WTC11 (cell line): ENCODE data around the gene PTPN4. TPM values are rescaled to one million over a fixed set of nuclear protein-coding genes. Genes with fewer than 3 reads are reported as not detected.
A peak's percentile ranks its signal among the peaks of the same experiment; 100 is the strongest.

Experiments used
- ATAC-seq: fragments of 200-7000 bp; cut with Tn5 transposase; 2 replicates; pipeline ENCODE4 v1.10.0; 2021; ENCODE audit warnings: mild to moderate bottlenecking, moderate library complexity
- CTCF ChIA-PET: fragments of 300-600 bp; sonication (Branson Sonifier 250); formaldehyde crosslinking; loops from one replicate; lab custom pipeline; 2021; ENCODE audit warnings: antibody characterized with exemption; lab: Charles Lee
- POLR2A ChIA-PET: fragments of 350-600 bp; sonication (Branson Sonifier 250); formaldehyde crosslinking; loops from one replicate; lab custom pipeline; 2021; ENCODE audit warnings: antibody characterized with exemption; lab: Charles Lee
- DNase-seq: peaks from one replicate; pipeline ENCODE4 v3.0.0; 2021; ENCODE audit warnings: low spot score
- H3K27ac Mint-ChIP-seq: 2 replicates; pipeline ENCODE4 v1.8.0; 2021; ENCODE audit warnings: mixed read lengths
- H3K27me3 Mint-ChIP-seq: 2 replicates; pipeline ENCODE4 v1.8.0; 2021; ENCODE audit warnings: low read depth, mild to moderate bottlenecking, moderate library complexity, mixed read lengths
- H3K36me3 Mint-ChIP-seq: 2 replicates; pipeline ENCODE4 v1.8.0; 2021; ENCODE audit warnings: mixed read lengths
- H3K4me1 Mint-ChIP-seq: 2 replicates; pipeline ENCODE4 v1.8.0; 2022; ENCODE audit warnings: mixed read lengths
- H3K4me3 Mint-ChIP-seq: 2 replicates; pipeline ENCODE4 v1.8.0; 2021; ENCODE audit warnings: mild to moderate bottlenecking, moderate library complexity, mixed read lengths
- H3K9me3 Mint-ChIP-seq: 2 replicates; pipeline ENCODE4 v1.8.0; 2021; ENCODE audit warnings: mixed read lengths
- EMX1 ChIP-seq: fragments of 250-450 bp; sonication (Bioruptor Pico); IDR thresholded peaks from 2 replicates; pipeline ENCODE4 v1.8.0; 2021; ENCODE audit warnings: mild to moderate bottlenecking
- ERG ChIP-seq: fragments of 250-450 bp; sonication (Bioruptor Pico); IDR thresholded peaks from 2 replicates; pipeline ENCODE4 v1.8.0; 2021; ENCODE audit warnings: mild to moderate bottlenecking
- GTF2I ChIP-seq: fragments of 250-450 bp; sonication (Bioruptor Pico); conservative IDR thresholded peaks from 2 replicates; pipeline ENCODE4 v1.4.0; 2021; ENCODE audit warnings: mild to moderate bottlenecking
- JUN ChIP-seq: sonication (generic); formaldehyde crosslinking; IDR thresholded peaks from 2 replicates; pipeline ENCODE4 v1.8.0; 2023; ENCODE audit warnings: mild to moderate bottlenecking, missing genetic modification reagents
- MLX ChIP-seq: sonication (generic); formaldehyde crosslinking; IDR thresholded peaks from 2 replicates; pipeline ENCODE4 v1.8.1; 2023; ENCODE audit warnings: mild to moderate bottlenecking, missing genetic modification reagents, moderate library complexity
- NFATC4 ChIP-seq: fragments of 250-450 bp; sonication (Bioruptor Pico); IDR thresholded peaks from 2 replicates; pipeline ENCODE4 v1.9.0; 2021; ENCODE audit warnings: mild to moderate bottlenecking
- OVOL2 ChIP-seq: fragments of 250-450 bp; sonication (Bioruptor Pico); IDR thresholded peaks from 2 replicates; pipeline ENCODE4 v1.9.0; 2021; ENCODE audit warnings: mild to moderate bottlenecking, borderline replicate concordance
- PRDM15 ChIP-seq: sonication (generic); formaldehyde crosslinking; IDR thresholded peaks from 2 replicates; pipeline ENCODE4 v1.8.0; 2022; ENCODE audit warnings: missing genetic modification reagents
- SMAD3 ChIP-seq: sonication (generic); formaldehyde crosslinking; IDR thresholded peaks from 2 replicates; pipeline ENCODE4 v1.8.0; 2022; ENCODE audit warnings: missing genetic modification reagents, mild to moderate bottlenecking, borderline replicate concordance
- SMAD4 ChIP-seq: sonication (generic); formaldehyde crosslinking; IDR thresholded peaks from 2 replicates; pipeline ENCODE4 v1.8.0; 2022; ENCODE audit warnings: mild to moderate bottlenecking, missing genetic modification reagents
- TCF7 ChIP-seq: sonication (generic); formaldehyde crosslinking; IDR thresholded peaks from 2 replicates; pipeline ENCODE4 v1.8.0; 2022; ENCODE audit warnings: mild to moderate bottlenecking, low read depth, missing genetic modification reagents, moderate library complexity
- USF2 ChIP-seq: sonication (generic); formaldehyde crosslinking; IDR thresholded peaks from 2 replicates; pipeline ENCODE4 v1.8.1; 2023; ENCODE audit warnings: mild to moderate bottlenecking, missing genetic modification reagents, moderate library complexity
- ZNF263 ChIP-seq: sonication (generic); formaldehyde crosslinking; IDR thresholded peaks from 2 replicates; pipeline ENCODE4 v1.8.1; 2022; ENCODE audit warnings: low read depth, mild to moderate bottlenecking, moderate library complexity, missing genetic modification reagents
- ZNF396 ChIP-seq: fragments of 250-450 bp; sonication (Bioruptor Pico); IDR thresholded peaks from 2 replicates; pipeline ENCODE4 v1.8.0; 2021; ENCODE audit warnings: mild to moderate bottlenecking, moderate library complexity, borderline replicate concordance
- ZNF532 ChIP-seq: fragments of 250-450 bp; sonication (Bioruptor Pico); IDR thresholded peaks from 2 replicates; pipeline ENCODE4 v1.9.0; 2021; ENCODE audit warnings: mild to moderate bottlenecking, borderline replicate concordance
- total RNA-seq: library from RNA; stranded (reverse); gene quantifications from 3 replicates; pipeline ENCODE4 v1.2.3, GENCODE V29; 2021

The PTPN4 gene
- total RNA-seq, 1 experiment from 2014 or later = 85.8 TPM

GRCh38 chr2:119827866-119828507 lies 68.3 kb downstream of the PTPN4 start (continued):
- TF ChIP-seq TCF7 (CRISPR knock-in tag) (no peak), ZNF532 (CRISPR knock-in tag) (no peak), ERG (no peak), EMX1 (no peak), MLX (CRISPR knock-in tag) (no peak), ZNF396 (no peak), SMAD3 (CRISPR knock-in tag) (no peak), GTF2I (CRISPR knock-in tag) (no peak), JUN (CRISPR knock-in tag) (no peak), ZNF263 (CRISPR knock-in tag) (no peak), SMAD4 (CRISPR knock-in tag) (no peak), USF2 (no peak)

- H3K4me1 Mint-ChIP-seq = peaks cover 36% of the 10 kb centered on the region
- CTCF ChIA-PET = interaction anchor here (1.5 kb wide), 2 partner anchors 77 to 135 kb away, joined by 3 read pairs; partner anchors contain the start of gene PTPN4
These were observed 76.9 kb downstream of the PTPN4 start for GRCh38 chr2:119836455-119837142.

More at GRCh38 chr2:119836455-119837142, 76.9 kb downstream of the PTPN4 start:
- DNase-seq (no peak), ATAC-seq (peak; percentile 43)
- Mint-ChIP-seq H3K36me3 (peaks cover 4% of the 10 kb centered on the region), H3K27me3 (no peaks in the 10 kb centered on the region), H3K4me3 (no peak overlapping the region), H3K9me3 (peaks cover 2% of the 10 kb centered on the region), H3K27ac (no peak overlapping the region)
- TF ChIP-seq OVOL2 (no peak), NFATC4 (CRISPR knock-in tag) (no peak), PRDM15 (no peak)
- POLR2A ChIA-PET = no interaction called here
